ENCODE data around the gene ADAM12. TPM values are rescaled to one million over a fixed set of nuclear protein-coding genes. Genes with fewer than 3 reads are reported as not detected.

ADAM12 gene
- total and polyA plus RNA-seq, 10 of the 15 experiments (the other 5 are each of a cell fraction or from before 2014, with no cell fraction given), result under 0.01 to 0.62 (median 0.04) TPM; not detected in 5

DNA sequence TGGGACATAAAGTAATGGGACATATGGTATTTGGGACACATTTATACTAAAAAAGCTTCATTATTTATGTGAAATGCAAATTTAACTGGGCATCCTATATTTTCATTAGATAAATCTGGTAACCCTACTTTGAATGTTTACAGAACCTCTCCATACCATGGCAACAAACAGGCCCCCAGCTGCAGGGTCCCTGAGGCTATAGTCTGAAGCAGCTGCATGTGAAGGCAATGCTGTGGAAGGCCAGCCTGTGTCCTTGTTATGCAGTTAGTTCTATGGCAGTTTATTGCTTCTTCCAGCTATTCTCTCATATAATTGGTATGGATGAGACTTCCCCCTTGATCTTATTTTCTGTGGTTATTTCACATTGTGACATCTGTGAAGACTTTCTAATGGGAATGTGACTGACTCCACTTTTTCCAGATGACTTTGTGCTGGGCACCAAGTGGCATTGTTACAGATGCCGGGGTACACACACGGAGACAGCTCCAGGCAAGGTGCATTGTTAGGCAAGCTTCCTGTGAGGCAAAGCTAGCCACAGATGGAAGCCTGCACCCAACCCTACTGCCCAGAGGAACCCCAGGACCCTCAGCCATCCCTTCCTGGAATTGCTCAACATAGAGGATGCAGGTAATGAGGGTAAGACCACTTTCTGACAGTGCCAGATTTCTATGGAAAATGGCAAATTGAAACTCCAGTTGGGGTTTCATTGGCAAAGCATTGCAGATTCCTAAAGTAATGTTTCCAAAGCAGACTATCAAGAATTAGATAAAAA, 49.5 kb upstream of the ADAM12 start:
- no peak overlapping the region for H2AFZ ChIP-seq (ENCODE audit: control insufficient read depth, low read depth, low read length)
- H3K9ac ChIP-seq (ENCODE audit: control insufficient read depth, insufficient read depth, low read length), result no peak overlapping the region
- no peak for FAIRE-seq
- POLR2A ChIA-PET, result no interaction called here
- H3K27ac ChIP-seq (ENCODE audit: control insufficient read depth, insufficient read depth), result no peak overlapping the region
- no peaks in the 10 kb centered on the region for H3K36me3 ChIP-seq (ENCODE audit: control insufficient read depth in 2 of 2, insufficient read depth in 2 of 2, low read length in 1 of 2)
- SMC1A ChIA-PET (ENCODE audit: uncharacterized antibody, unreplicated experiment), result no interaction called here
- no peaks in the 10 kb centered on the region for H3K9me3 ChIP-seq (replicated peaks; ENCODE audit: control insufficient read depth, insufficient read depth, low read length)
- in situ Hi-C loops (cut with MboI) (no loop called here), intact Hi-C loops (cut with micrococcal nuclease; ENCODE audit: unreplicated experiment) (no loop called here)
- CTCF ChIA-PET, result no interaction called here
- H4K20me1 ChIP-seq (ENCODE audit: control insufficient read depth, insufficient read depth), result no peaks in the 10 kb centered on the region
- BruUV-seq (replicated peaks), result no TSS peak
- RAD21 ChIA-PET (ENCODE audit: unreplicated experiment), result no interaction called here
- no peaks in the 10 kb centered on the region for H3K27me3 ChIP-seq (replicated peaks in 1 of 2; ENCODE audit: control insufficient read depth in 2 of 2, insufficient read depth in 2 of 2, low read length in 1 of 2)
- no peak overlapping the region for H3K4me2 ChIP-seq (ENCODE audit: control insufficient read depth, insufficient read depth)
- TF ChIP-seq ZNF24 (IDR thresholded peaks at IDR 0.05) (no peak), CHD4 (IDR thresholded peaks at IDR 0.05) (no peak)
- no peak overlapping the region for H3K4me3 ChIP-seq
- 52% methylated on average over 2 of the region's 2 CpGs for WGBS (ENCODE audit: insufficient coverage, insufficient replicate concordance, low lambda C conversion rate, missing lambda C conversion rate)
- no peak for DNase-seq (ENCODE audit: low read depth, low spot score)
- no peaks in the 10 kb centered on the region for H3K79me2 ChIP-seq (ENCODE audit: control insufficient read depth, insufficient read depth, low read length)
- H3K4me1 ChIP-seq (ENCODE audit: control insufficient read depth, insufficient read depth, low read length), result no peaks in the 10 kb centered on the region
- no peak for ATAC-seq

DNA sequence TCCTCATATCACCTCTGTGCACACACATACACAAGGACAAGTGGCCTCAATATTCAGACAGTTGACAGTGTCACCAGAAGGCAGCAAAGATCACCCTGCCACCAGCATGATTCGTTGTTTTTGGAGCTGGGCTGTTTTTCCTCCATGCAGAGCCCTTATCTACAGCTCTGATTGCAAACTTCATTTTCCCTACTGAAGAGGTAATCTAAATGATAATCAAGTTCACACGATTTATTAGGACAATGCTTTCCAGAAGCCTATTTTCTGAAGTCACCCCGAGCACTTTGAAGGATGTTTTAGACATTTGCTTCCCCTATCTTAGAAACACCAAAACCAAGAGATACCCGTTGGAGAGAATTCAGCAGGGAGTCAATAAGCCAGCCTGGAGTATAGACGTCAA, 46.0 kb upstream of the ADAM12 start:
- H3K4me1 ChIP-seq (ENCODE audit: control insufficient read depth, insufficient read depth, low read length), result no peaks in the 10 kb centered on the region
- H3K4me2 ChIP-seq (ENCODE audit: control insufficient read depth, insufficient read depth), result no peak overlapping the region
- no peaks in the 10 kb centered on the region for H4K20me1 ChIP-seq (ENCODE audit: control insufficient read depth, insufficient read depth)
- ChIA-PET POLR2A (no interaction called here), CTCF (interaction anchor here (0.6 kb wide), 1 partner anchor 30 kb away, joined by 3 read pairs; no protein-coding TSS in a partner anchor), SMC1A (ENCODE audit: uncharacterized antibody, unreplicated experiment) (no interaction called here), RAD21 (ENCODE audit: unreplicated experiment) (no interaction called here)
- BruUV-seq (replicated peaks), result no TSS peak
- H3K79me2 ChIP-seq (ENCODE audit: control insufficient read depth, insufficient read depth, low read length), result no peaks in the 10 kb centered on the region
- DNase-seq (ENCODE audit: low read depth, low spot score) (no peak), FAIRE-seq (no peak), ATAC-seq (no peak)
- no peak overlapping the region for H3K4me3 ChIP-seq
- H3K36me3 ChIP-seq (ENCODE audit: control insufficient read depth in 2 of 2, insufficient read depth in 2 of 2, low read length in 1 of 2), result no peaks in the 10 kb centered on the region
- H3K27me3 ChIP-seq (replicated peaks in 1 of 2; ENCODE audit: control insufficient read depth in 2 of 2, insufficient read depth in 2 of 2, low read length in 1 of 2), result no peaks in the 10 kb centered on the region
- H3K9me3 ChIP-seq (replicated peaks; ENCODE audit: control insufficient read depth, insufficient read depth, low read length), result no peaks in the 10 kb centered on the region
- TF ChIP-seq POLR2AphosphoS5 (IDR thresholded peaks at IDR 0.05; ENCODE audit: low read length) (no peak), CBFB (IDR thresholded peaks at IDR 0.05; ENCODE audit: low read depth) (no peak), RELA (IDR thresholded peaks at IDR 0.05; ENCODE audit: borderline replicate concordance, partially characterized antibody) (no peak)
- TF ChIP-seq, protein P1, sequence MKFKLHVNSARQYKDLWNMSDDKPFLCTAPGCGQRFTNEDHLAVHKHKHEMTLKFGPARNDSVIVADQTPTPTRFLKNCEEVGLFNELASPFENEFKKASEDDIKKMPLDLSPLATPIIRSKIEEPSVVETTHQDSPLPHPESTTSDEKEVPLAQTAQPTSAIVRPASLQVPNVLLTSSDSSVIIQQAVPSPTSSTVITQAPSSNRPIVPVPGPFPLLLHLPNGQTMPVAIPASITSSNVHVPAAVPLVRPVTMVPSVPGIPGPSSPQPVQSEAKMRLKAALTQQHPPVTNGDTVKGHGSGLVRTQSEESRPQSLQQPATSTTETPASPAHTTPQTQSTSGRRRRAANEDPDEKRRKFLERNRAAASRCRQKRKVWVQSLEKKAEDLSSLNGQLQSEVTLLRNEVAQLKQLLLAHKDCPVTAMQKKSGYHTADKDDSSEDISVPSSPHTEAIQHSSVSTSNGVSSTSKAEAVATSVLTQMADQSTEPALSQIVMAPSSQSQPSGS (IDR thresholded peaks at IDR 0.05; ENCODE audit: low read length), result no peak
- TF ChIP-seq, protein P2, sequence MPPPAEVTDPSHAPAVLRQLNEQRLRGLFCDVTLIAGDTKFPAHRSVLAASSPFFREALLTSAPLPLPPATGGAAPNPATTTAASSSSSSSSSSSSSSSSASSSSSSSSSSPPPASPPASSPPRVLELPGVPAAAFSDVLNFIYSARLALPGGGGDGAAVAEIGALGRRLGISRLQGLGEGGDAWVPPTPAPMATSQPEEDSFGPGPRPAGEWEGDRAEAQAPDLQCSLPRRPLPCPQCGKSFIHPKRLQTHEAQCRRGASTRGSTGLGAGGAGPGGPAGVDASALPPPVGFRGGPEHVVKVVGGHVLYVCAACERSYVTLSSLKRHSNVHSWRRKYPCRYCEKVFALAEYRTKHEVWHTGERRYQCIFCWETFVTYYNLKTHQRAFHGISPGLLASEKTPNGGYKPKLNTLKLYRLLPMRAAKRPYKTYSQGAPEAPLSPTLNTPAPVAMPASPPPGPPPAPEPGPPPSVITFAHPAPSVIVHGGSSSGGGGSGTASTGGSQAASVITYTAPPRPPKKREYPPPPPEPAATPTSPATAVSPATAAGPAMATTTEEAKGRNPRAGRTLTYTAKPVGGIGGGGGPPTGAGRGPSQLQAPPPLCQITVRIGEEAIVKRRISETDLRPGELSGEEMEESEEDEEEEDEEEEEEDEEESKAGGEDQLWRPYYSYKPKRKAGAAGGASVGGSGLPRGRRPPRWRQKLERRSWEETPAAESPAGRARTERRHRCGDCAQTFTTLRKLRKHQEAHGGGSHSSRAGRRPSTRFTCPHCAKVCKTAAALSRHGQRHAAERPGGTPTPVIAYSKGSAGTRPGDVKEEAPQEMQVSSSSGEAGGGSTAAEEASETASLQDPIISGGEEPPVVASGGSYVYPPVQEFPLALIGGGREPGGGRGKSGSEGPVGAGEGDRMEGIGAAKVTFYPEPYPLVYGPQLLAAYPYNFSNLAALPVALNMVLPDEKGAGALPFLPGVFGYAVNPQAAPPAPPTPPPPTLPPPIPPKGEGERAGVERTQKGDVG (CRISPR knock-in tag; IDR thresholded peaks at IDR 0.05), result no peak
- no peak overlapping the region for H3K27ac ChIP-seq (ENCODE audit: control insufficient read depth, insufficient read depth)
- intact Hi-C loops (cut with micrococcal nuclease; ENCODE audit: unreplicated experiment) (no loop called here), in situ Hi-C loops (cut with MboI) (no loop called here)
- 2% methylated on average over 5 of the region's 5 CpGs for WGBS (ENCODE audit: insufficient coverage, insufficient replicate concordance, low lambda C conversion rate, missing lambda C conversion rate)
- no peak overlapping the region for H2AFZ ChIP-seq (ENCODE audit: control insufficient read depth, low read depth, low read length)
- no peak overlapping the region for H3K9ac ChIP-seq (ENCODE audit: control insufficient read depth, insufficient read depth, low read length)

Measured in GM12878 (cell line).